Measurements from ENCODE around the gene WWOX. TPM values are rescaled to one million over a fixed set of nuclear protein-coding genes. Genes with fewer than 3 reads are reported as not detected.

WWOX gene
- total RNA-seq, 2 experiments from 2014 or later, result 16.6 to 19.0 TPM

DNA sequence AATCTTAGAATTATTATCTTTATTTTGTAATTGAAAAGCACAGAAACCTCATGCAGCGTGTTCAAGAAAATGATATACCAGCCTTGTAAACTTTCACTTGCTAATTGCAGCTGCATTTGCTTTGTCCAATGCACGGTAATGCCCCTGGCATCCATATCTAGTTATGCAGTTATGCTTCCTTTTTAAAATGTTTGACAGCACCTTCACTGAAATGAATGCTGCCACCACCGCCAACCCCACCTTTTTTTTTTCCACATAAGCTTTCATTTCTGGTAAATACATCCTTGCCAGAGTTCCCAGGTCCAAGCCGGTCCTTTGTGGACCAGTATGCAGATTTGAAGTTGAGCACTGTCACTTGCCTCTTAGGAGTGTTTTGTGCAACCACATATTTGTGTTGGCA, 338.8 kb downstream of the WWOX start:
- Mint-ChIP-seq H3K27ac (no peak overlapping the region), H3K27me3 (no peaks in the 10 kb centered on the region), H3K4me1 (no peaks in the 10 kb centered on the region), H3K9me3 (no peaks in the 10 kb centered on the region), H3K4me3 (no peak overlapping the region), H3K36me3 (ENCODE audit: low read depth) (peaks cover 3% of the 10 kb centered on the region)
- POLR2A ChIA-PET, result no interaction called here
- CTCF ChIA-PET, result interaction anchor here (0.6 to 1.4 kb wide), 3 partner anchors 10 to 13 kb away, joined by 4 to 5 read pairs (median 5); no protein-coding TSS in a partner anchor
- no peak for DNase-seq

DNA sequence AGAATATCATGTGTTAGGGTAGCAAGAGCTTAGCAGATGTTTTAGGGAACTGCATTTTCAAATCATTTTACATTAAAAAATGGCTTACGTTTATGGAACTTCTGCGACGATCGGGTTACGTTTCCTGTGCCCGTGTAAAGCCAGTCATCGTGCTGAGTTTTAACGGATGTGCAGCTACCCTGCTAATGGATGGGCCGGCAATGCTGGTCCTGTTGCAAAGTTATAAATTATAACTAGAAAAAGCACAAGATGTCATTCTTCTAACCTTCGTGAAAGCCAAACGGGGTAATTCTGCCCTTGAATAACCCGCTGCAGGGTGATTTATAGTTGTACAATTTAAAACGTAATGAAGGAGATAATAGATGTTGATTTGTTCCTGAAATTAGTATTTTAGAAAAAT, 339.2 kb downstream of the WWOX start:
- CTCF ChIA-PET, result interaction anchor here (1.1 kb wide), 1 partner anchor 9 kb away, joined by 5 read pairs; no protein-coding TSS in a partner anchor
- Mint-ChIP-seq H3K27me3 (no peaks in the 10 kb centered on the region), H3K9me3 (no peaks in the 10 kb centered on the region), H3K27ac (no peak overlapping the region), H3K4me1 (peaks cover 2% of the 10 kb centered on the region), H3K4me3 (no peak overlapping the region), H3K36me3 (ENCODE audit: low read depth) (no peaks in the 10 kb centered on the region)
- DNase-seq, result no peak
- POLR2A ChIA-PET, result no interaction called here

DNA sequence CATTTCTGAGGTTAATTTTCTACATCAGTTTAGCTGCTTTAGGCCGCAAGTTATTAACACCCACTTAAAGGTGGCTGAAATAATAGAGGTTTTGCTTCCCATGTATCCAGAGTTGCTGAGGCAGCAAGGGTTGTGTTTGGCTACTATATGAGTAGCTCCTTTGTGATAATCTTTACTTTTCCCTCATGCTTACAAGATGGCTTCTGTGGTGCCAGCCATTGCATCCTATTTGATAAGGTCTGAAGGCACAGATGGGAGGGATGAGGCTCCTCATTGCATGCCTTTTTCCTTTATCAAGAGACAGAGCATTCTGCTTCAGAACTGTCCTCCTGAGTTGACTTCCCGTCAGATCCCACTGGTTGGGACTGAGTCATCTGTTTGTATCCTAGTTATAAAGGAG, 340.2 kb downstream of the WWOX start:
- ChIA-PET CTCF (no interaction called here), POLR2A (no interaction called here)
- Mint-ChIP-seq H3K9me3 (no peaks in the 10 kb centered on the region), H3K27ac (no peak overlapping the region), H3K27me3 (no peaks in the 10 kb centered on the region), H3K4me3 (no peak overlapping the region), H3K4me1 (peaks cover 3% of the 10 kb centered on the region), H3K36me3 (ENCODE audit: low read depth) (no peaks in the 10 kb centered on the region)
- no peak for DNase-seq

DNA sequence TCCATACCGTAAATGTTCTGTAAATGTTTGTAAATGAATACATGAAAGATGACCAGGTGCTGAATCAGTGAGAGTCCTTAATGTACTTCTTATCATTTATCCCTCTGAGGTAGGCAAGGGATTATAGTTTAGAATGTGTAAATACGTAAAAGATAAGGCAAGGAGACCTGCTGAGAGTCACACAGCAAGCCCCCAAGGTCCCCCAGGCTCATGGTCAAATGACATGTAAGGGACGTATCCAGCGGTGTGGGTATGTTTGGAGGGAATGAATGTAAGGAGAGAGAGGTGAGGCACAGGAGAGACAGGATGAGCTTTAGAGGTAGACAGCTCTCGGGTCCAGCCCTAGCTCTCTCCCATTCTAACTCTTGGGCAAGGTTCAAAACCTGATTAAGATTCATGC, 341.8 kb downstream of the WWOX start:
- no peaks in the 10 kb centered on the region for H3K27me3 Mint-ChIP-seq

DNA sequence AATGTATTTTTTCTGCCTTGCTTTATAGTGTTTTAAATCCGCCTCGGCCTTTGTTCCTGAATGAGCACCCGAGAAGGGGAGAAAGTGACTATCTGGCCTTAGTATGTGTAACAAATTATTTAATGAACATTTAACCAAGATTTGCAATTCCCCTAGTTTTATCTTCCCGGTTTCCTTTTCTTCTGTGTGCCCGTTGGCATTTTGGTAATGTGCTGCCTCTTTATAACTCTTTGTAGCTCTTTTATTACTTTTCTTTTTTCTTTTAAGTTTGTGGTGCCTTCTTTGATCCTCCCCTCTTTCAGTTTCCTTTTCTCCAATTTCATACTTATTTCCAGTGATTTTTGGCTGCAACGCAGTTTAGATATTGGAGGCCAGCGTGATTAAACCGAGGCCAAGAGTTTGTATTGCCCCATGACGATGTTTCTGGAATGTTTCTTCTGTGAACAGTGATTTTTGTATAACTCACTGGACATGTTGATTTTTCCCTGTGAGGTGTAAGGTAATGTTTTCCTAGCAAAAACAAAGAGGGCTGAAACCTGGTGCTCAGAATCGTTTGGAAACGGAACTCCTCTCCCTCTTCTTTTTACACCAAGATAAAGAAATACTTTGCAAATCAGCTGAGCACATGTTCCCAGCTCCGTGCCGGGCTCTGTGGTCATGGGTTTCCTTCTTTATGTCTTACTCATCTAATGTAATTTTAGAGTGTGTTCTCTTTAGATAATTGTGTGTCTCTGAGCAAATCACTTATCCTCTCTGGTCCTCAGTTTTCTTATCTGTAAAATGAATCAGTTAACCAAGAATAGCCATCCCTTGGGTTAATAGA, 344.3 kb downstream of the WWOX start:
- H3K4me3 Mint-ChIP-seq, result no peak overlapping the region
- no peaks in the 10 kb centered on the region for H3K9me3 Mint-ChIP-seq
- H3K4me1 Mint-ChIP-seq, result peaks cover 3% of the 10 kb centered on the region
- H3K36me3 Mint-ChIP-seq (ENCODE audit: low read depth), result no peaks in the 10 kb centered on the region
- POLR2A ChIA-PET, result no interaction called here
- H3K27me3 Mint-ChIP-seq, result no peaks in the 10 kb centered on the region
- no peak overlapping the region for H3K27ac Mint-ChIP-seq
- CTCF ChIA-PET, result no interaction called here
- DNase-seq, result no peak

More for the DNA sequence above, 341.8 kb downstream of the WWOX start:
- Mint-ChIP-seq H3K4me3 (no peak overlapping the region), H3K4me1 (peaks cover 3% of the 10 kb centered on the region), H3K27ac (no peak overlapping the region), H3K36me3 (ENCODE audit: low read depth) (no peaks in the 10 kb centered on the region), H3K9me3 (no peaks in the 10 kb centered on the region)
- DNase-seq, result no peak
- ChIA-PET CTCF (no interaction called here), POLR2A (no interaction called here)

DNA sequence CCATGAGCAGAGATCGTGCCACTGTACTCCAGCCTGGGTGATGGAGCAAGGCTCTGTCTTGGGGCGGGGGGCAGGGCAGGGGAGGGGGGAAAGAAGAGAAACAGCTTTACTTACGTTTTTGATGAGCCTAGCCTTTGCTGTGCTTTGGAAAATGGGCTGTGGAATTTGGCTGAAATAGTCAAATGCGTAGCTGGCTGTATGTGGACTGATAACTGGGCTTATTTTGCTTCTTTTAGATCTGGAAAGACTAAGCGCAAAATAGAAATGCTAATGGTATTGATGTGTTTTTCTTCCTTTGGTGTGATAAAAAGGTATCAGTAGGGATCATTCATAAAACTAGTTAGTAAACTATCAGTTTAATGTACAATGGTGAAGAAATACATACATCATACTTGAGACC, 346.4 kb downstream of the WWOX start:
- ChIA-PET CTCF (interaction anchor here (1.2 kb wide), 1 partner anchor 10 kb away, joined by 4 read pairs; no protein-coding TSS in a partner anchor), POLR2A (no interaction called here)
- DNase-seq, result no peak
- Mint-ChIP-seq H3K4me3 (no peak overlapping the region), H3K27me3 (no peaks in the 10 kb centered on the region), H3K9me3 (no peaks in the 10 kb centered on the region), H3K27ac (no peak overlapping the region), H3K36me3 (ENCODE audit: low read depth) (no peaks in the 10 kb centered on the region), H3K4me1 (peaks cover 3% of the 10 kb centered on the region)

DNA sequence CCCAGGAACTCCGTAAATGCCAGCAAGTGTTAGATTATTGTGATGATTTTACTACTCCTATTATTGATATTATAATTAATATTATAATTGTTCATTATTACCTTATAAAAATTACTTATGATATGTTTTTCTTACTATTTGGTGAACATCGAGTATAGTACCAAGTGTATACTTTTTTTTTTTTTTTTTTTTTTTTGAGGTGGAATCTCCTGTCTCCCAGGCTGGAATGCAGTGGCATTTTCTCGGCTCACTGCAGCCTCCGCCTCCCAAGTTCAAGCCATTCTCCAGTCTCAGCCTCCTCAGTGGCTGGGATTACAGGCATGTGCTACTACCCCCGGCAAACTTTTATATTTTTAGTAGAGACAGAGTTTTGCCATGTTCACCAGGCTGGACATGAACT, 347.0 kb downstream of the WWOX start:
- Mint-ChIP-seq H3K9me3 (no peaks in the 10 kb centered on the region), H3K4me3 (no peak overlapping the region), H3K4me1 (peaks cover 3% of the 10 kb centered on the region), H3K36me3 (ENCODE audit: low read depth) (no peaks in the 10 kb centered on the region), H3K27ac (no peak overlapping the region), H3K27me3 (no peaks in the 10 kb centered on the region)
- POLR2A ChIA-PET, result no interaction called here
- no peak for DNase-seq
- CTCF ChIA-PET, result no interaction called here

DNA sequence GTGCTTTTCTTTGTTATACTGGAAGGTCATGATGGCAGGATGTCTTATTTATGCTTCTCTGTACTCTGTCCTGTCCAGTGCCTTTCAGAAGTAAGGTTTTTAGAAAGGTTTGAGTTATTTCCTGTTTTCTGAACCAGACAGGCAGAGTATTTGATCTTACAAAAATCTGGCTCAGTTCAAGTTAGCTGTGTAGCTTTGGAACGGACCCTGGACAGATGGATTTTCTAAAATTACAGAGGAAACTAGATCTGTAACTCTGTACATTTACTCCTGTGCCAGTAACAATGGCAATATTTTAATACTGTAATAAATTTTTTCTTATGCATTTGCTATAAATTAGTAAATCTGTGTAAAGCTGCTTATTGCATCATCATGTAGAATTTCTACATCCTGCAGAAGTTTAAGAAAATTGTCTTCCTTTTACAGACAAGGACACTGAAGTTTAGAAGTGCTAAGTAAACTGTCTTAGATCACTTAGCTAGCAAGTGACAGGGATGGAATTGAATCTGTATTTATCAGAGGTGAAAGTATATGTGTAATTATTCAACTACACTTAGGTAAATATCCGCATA, 347.6 kb downstream of the WWOX start:
- DNase-seq, result no peak
- H3K27ac Mint-ChIP-seq, result no peak overlapping the region
- H3K36me3 Mint-ChIP-seq (ENCODE audit: low read depth), result no peaks in the 10 kb centered on the region
- H3K4me1 Mint-ChIP-seq, result peaks cover 3% of the 10 kb centered on the region
- no peaks in the 10 kb centered on the region for H3K9me3 Mint-ChIP-seq
- ChIA-PET POLR2A (no interaction called here), CTCF (interaction anchor here (1.5 kb wide), 1 partner anchor 9 kb away, joined by 5 read pairs; no protein-coding TSS in a partner anchor)
- H3K4me3 Mint-ChIP-seq, result no peak overlapping the region
- H3K27me3 Mint-ChIP-seq, result no peaks in the 10 kb centered on the region

DNA sequence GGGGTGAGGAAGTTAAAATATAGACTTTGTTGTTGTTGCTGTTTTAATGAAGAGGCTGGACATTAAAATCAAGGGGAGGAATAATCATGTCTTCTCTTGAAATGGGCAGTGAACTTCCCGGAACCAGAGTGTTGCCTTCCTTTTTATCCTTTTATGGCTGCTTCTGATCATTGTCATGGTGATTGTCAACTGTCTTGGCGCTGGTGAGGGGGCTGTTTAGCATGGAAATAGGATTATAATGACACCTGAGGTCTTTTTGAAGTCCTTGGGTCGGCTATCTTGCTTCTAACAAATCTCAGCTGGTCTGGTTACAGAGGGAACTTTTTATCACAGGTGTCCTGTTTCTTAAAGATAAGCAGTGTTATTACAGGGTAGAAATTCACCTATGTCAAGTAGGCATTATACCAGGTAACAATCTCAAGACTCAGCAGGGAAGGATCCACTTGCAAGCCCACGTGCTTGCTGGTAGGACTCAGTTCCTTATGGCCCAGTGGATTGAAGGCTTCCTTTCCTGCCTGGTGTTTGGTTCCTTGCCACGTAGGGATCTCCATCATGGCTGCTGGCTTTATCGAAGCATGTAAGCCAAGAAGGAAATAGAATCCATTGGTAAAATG, 349.3 kb downstream of the WWOX start:
- ChIA-PET POLR2A (no interaction called here), CTCF (interaction anchor here (1.5 kb wide), 1 partner anchor 11 kb away, joined by 5 read pairs; no protein-coding TSS in a partner anchor)
- Mint-ChIP-seq H3K36me3 (ENCODE audit: low read depth) (no peaks in the 10 kb centered on the region), H3K9me3 (no peaks in the 10 kb centered on the region), H3K27ac (no peak overlapping the region), H3K4me3 (no peak overlapping the region), H3K4me1 (peaks cover under 1% of the 10 kb centered on the region), H3K27me3 (no peaks in the 10 kb centered on the region)
- DNase-seq, result no peak

DNA sequence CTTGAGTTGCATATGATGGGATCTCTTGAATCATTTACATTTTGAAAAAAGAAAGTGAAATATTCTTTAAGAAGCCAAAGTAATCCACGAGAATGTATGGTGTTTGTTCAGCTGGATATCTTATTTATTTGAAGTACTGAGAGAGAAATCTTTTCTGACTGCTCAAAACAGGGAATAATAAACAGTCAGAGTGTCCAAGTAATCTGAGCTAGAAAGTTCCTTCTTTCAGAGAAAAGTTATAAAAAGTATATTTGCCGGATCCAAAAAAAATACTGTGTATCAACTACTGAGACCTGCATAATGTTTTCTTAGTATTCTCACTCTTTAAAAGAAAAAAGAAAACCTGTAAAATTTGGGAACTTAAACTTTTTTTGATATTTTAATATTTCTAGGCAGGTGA, 350.8 kb downstream of the WWOX start:
- H3K4me3 Mint-ChIP-seq, result no peak overlapping the region
- no peaks in the 10 kb centered on the region for H3K36me3 Mint-ChIP-seq (ENCODE audit: low read depth)
- H3K27me3 Mint-ChIP-seq, result no peaks in the 10 kb centered on the region
- H3K27ac Mint-ChIP-seq, result no peak overlapping the region
- ChIA-PET CTCF (interaction anchor here (1.6 kb wide), 1 partner anchor 13 kb away, joined by 5 read pairs; no protein-coding TSS in a partner anchor), POLR2A (no interaction called here)
- H3K4me1 Mint-ChIP-seq, result no peaks in the 10 kb centered on the region
- no peak for DNase-seq
- H3K9me3 Mint-ChIP-seq, result no peaks in the 10 kb centered on the region

DNA sequence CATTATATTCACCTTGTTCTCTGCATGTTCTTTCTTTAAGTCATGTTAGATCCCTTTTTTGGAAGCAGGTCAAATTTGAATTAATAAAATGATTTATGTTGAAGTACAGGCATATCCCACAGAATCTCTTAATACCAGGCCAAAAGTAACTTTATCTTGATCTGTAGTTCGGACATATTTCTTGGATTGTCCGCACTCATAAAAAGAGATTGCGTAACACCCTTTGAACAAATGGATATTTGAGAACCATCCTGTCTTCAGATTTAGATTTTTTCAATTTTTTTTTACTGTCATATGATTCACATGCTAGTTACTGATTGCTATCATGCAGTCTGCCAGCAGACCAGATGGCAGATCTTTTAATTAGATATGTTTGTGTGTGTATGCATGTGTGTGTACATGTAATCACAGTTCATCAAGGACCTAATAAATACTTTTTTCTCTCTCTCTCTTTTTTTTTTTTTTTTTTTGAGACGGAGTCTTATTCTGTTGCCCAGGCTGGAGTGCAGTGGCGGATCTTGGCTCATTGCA, 352.6 kb downstream of the WWOX start:
- no peaks in the 10 kb centered on the region for H3K27me3 Mint-ChIP-seq
- no peak for DNase-seq
- ChIA-PET CTCF (no interaction called here), POLR2A (no interaction called here)
- H3K4me3 Mint-ChIP-seq, result no peak overlapping the region
- no peaks in the 10 kb centered on the region for H3K4me1 Mint-ChIP-seq
- no peak overlapping the region for H3K27ac Mint-ChIP-seq
- no peaks in the 10 kb centered on the region for H3K9me3 Mint-ChIP-seq
- no peaks in the 10 kb centered on the region for H3K36me3 Mint-ChIP-seq (ENCODE audit: low read depth)

DNA sequence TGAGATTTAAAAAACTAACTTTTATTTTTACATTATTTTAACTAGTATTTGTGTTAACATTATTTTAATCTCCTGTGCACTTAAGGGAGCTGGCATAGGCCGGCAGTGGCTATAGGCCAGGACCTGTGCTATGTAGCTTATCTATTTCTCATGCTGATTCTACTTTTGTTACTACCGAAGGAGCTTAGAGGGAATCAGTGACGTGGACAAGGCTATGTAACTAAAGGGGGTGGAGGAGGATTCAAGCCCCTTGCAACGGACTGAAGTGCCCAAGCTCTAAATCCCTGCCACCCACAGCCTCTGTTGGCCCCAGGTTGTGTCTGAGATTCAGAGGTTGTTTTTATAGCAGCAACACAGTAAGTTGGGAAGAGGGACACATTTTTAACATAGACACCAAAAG, 356.4 kb downstream of the WWOX start:
- Mint-ChIP-seq H3K27ac (no peak overlapping the region), H3K4me3 (no peak overlapping the region), H3K4me1 (no peaks in the 10 kb centered on the region), H3K36me3 (ENCODE audit: low read depth) (no peaks in the 10 kb centered on the region), H3K27me3 (no peaks in the 10 kb centered on the region), H3K9me3 (no peaks in the 10 kb centered on the region)
- CTCF ChIA-PET, result no interaction called here
- DNase-seq, result no peak
- POLR2A ChIA-PET, result no interaction called here

DNA sequence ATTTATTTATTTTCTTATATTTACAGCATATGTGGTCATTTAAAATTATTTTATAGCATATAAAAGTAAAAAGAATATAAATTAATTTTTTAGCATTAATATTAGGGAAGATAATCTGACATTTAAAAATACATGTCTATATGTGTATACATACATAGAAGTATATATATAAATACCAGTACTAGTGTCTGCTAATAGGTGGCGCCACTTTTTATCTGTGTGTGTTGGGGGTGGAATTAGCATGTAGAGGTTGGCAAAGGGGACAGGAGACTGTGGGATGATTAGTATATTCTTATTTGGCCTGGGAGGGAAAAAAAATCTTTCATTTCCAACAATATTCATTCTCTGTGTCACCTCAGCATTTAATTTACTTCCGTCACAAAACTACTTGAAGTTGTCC, 359.1 kb downstream of the WWOX start:
- CTCF ChIA-PET, result no interaction called here
- Mint-ChIP-seq H3K4me1 (no peaks in the 10 kb centered on the region), H3K4me3 (no peak overlapping the region), H3K27me3 (no peaks in the 10 kb centered on the region), H3K9me3 (no peaks in the 10 kb centered on the region), H3K27ac (no peak overlapping the region), H3K36me3 (ENCODE audit: low read depth) (no peaks in the 10 kb centered on the region)
- DNase-seq, result no peak
- POLR2A ChIA-PET, result no interaction called here

Data from activated CD4-positive, alpha-beta memory T cell treated with anti-CD3 and anti-CD28 coated beads, Interleukin-2, amount 10 ng/mL, durations not matched to agents 7 days and 5 days (primary cell).